HepG2 (cell line): ENCODE data around the gene GNAI2. TPM values are rescaled to one million over a fixed set of nuclear protein-coding genes. Genes with fewer than 3 reads are reported as not detected.

Source experiments
- DMTF1 ChIP-seq: sonication (generic); formaldehyde crosslinking; IDR thresholded peaks from 2 replicates; pipeline ENCODE4 v1.4.0; 2020; ENCODE audit warnings: mild to moderate bottlenecking, missing genetic modification reagents
- DZIP1 ChIP-seq: sonication (generic); formaldehyde crosslinking; IDR thresholded peaks from 2 replicates; pipeline ENCODE4 v1.5.0; 2020; ENCODE audit warnings: mild to moderate bottlenecking, missing genetic modification reagents
- FOXA1 ChIP-seq, 2 experiments: fragments of 450-650 bp in 1 of 2; sonication (generic) in 1 of 2; formaldehyde crosslinking in 1 of 2; IDR thresholded peaks; 2 replicates each; pipeline versions ENCODE4 v1.4.0 to v1.6.1; 2016 to 2020; ENCODE audit warnings: missing genetic modification reagents in 1 of 2
- FOXK1 ChIP-seq: sonication (generic); formaldehyde crosslinking; IDR thresholded peaks from 2 replicates; pipeline ENCODE4 v1.4.0; 2020; ENCODE audit warnings: low read depth, missing genetic modification reagents, borderline replicate concordance
- GPN1 ChIP-seq: sonication (generic); formaldehyde crosslinking; IDR thresholded peaks from 2 replicates; pipeline ENCODE4 v1.5.1; 2020; ENCODE audit warnings: missing genetic modification reagents, borderline replicate concordance
- HNRNPH1 ChIP-seq: fragments of 200-400 bp; formaldehyde crosslinking; optimal IDR thresholded peaks from 2 replicates; pipeline ENCODE3; 2017; ENCODE audit warnings: mild to moderate bottlenecking, low read depth, low read length
- KLF13 ChIP-seq: sonication (generic); formaldehyde crosslinking; IDR thresholded peaks from 2 replicates; pipeline ENCODE4 v1.4.0; 2020; ENCODE audit warnings: mild to moderate bottlenecking, missing genetic modification reagents
- MLLT10 ChIP-seq: sonication (generic); formaldehyde crosslinking; IDR thresholded peaks from 2 replicates; pipeline ENCODE4 v1.4.0; 2020; ENCODE audit warnings: missing genetic modification reagents
- MTF2 ChIP-seq: sonication (generic); formaldehyde crosslinking; IDR thresholded peaks from 2 replicates; pipeline ENCODE4 v1.5.0; 2020; ENCODE audit warnings: missing genetic modification reagents, borderline replicate concordance
- MYPOP ChIP-seq: sonication (generic); formaldehyde crosslinking; IDR thresholded peaks from 2 replicates; pipeline ENCODE4 v1.8.1; 2023; ENCODE audit warnings: mild to moderate bottlenecking, moderate library complexity, missing genetic modification reagents
- NPAS2 ChIP-seq: sonication (generic); formaldehyde crosslinking; IDR thresholded peaks from 2 replicates; pipeline ENCODE4 v1.8.0; 2022; ENCODE audit warnings: mild to moderate bottlenecking, missing genetic modification reagents, borderline replicate concordance
- TEAD2 ChIP-seq: sonication (generic); formaldehyde crosslinking; IDR thresholded peaks from 2 replicates; pipeline ENCODE4 v1.9.0; 2021; ENCODE audit warnings: missing genetic modification reagents
- ZNF230 ChIP-seq: sonication (generic); formaldehyde crosslinking; IDR thresholded peaks from 2 replicates; pipeline ENCODE4 v1.4.0; 2020; ENCODE audit warnings: mild to moderate bottlenecking, missing genetic modification reagents
- ZNF234 ChIP-seq: sonication (generic); formaldehyde crosslinking; conservative IDR thresholded peaks from 2 replicates; pipeline ENCODE4 v1.5.1; 2020; ENCODE audit warnings: mild to moderate bottlenecking, missing genetic modification reagents
- ZNF275 ChIP-seq: sonication (generic); formaldehyde crosslinking; IDR thresholded peaks from 2 replicates; pipeline ENCODE4 v1.8.0; 2022; ENCODE audit warnings: missing genetic modification reagents, mild to moderate bottlenecking, inconsistent platforms, borderline replicate concordance
- ZNF441 ChIP-seq: sonication (generic); formaldehyde crosslinking; IDR thresholded peaks from 2 replicates; pipeline ENCODE4 v1.7.0; 2021; ENCODE audit warnings: missing genetic modification reagents, borderline replicate concordance
- ZNF780A ChIP-seq: sonication (generic); formaldehyde crosslinking; IDR thresholded peaks from 2 replicates; pipeline ENCODE4 v1.8.0; 2022; ENCODE audit warnings: mild to moderate bottlenecking, missing genetic modification reagents, moderate library complexity
- ZNF800 ChIP-seq: sonication (generic); formaldehyde crosslinking; IDR thresholded peaks from 2 replicates; pipeline ENCODE4 v1.4.0; 2020; ENCODE audit warnings: missing genetic modification reagents
- ZNF883 ChIP-seq: sonication (generic); formaldehyde crosslinking; IDR thresholded peaks from 2 replicates; pipeline ENCODE4 v1.5.1; 2020; ENCODE audit warnings: mild to moderate bottlenecking, missing genetic modification reagents; ENCODE audit errors: not compliant biosample characterization
- ZSCAN29 ChIP-seq: sonication (generic); formaldehyde crosslinking; conservative IDR thresholded peaks from 2 replicates; pipeline ENCODE4 v1.4.0; 2020; ENCODE audit warnings: mild to moderate bottlenecking, missing genetic modification reagents
- polyA plus RNA-seq, 8 experiments: library from polyadenylated mRNA; depleted of rRNA in 3 of 8; stranded (reverse) in 7 of 8; unstranded in 1 of 8; fragments of >200 nt; fragmentation: Illumina TruSeq in 4 of 8; extraction: Trizol in 4 of 8; gene quantifications; 2 replicates each; pipeline versions ENCODE4 v1.2.1 to v1.2.3, GENCODE V29; 2011 to 2016; ENCODE audit warnings: low read depth in 4 of 8, missing spikeins in 1 of 8, mixed read lengths in 1 of 8; ENCODE audit not compliant: insufficient read depth in 1 of 8
- total RNA-seq, 5 experiments: library from RNA; depleted of rRNA; stranded (reverse); fragments of >200 nt; fragmentation: Illumina TruSeq; extraction: Trizol; gene quantifications; 2 replicates each; pipeline ENCODE4 v1.2.3, GENCODE V29; 2016; ENCODE audit warnings: low read depth in 1 of 5

GNAI2 gene
- total and polyA plus RNA-seq, 2 of the 13 experiments (the other 11 are each of a cell fraction or from before 2014, with no cell fraction given): 51.1 to 66.2 TPM

DNA sequence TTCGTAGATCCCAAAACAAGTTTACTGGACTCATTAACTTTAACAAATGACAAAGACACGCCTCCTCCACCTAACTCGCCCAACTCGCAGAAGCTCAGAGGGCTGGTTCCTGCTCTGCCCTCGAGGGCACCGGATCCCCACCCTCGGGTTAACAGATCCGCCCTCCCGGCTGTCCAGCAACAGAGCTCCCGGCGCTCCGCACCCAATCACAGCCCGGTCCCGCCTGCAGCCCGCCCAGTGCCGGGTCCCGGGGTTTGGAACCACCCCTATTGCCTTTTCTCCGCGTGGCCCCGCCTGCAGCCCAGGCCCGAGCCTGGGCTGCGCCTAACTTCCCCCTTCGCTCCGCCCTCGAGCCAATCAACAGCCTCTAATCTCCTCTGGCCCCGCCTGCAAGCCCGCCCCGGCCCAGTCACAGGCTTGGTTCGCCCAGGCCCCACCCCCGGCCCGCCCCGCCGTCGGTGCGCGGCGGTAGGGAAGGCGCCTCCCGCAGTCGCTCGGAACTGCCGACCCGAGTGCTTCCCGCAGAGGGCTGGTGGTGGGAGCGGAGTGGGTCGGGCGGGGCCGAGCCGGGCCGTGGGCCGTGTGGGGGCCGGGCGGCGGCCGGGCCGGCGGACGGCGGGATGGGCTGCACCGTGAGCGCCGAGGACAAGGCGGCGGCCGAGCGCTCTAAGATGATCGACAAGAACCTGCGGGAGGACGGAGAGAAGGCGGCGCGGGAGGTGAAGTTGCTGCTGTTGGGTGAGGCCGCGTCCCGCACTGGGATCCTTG, at the start of gene GNAI2 (continued):
- TF ChIP-seq DMTF1 (no peak), MYPOP (CRISPR knock-in tag) (0 out of 2 replicates have a peak, but pooled peaks have one; percentile 54), MLLT10 (CRISPR knock-in tag) (no peak), DZIP1 (CRISPR knock-in tag) (no peak), ZNF441 (CRISPR knock-in tag) (0 out of 2 replicates have a peak, but pooled peaks have one; percentile 28), ZNF883 (no peak), NPAS2 (no peak), ZNF800 (CRISPR knock-in tag) (no peak), FOXA1 (IDR thresholded peaks at IDR 0.05) (no peak), FOXA1 (CRISPR knock-in tag; IDR thresholded peaks at IDR 0.05) (no peak), TEAD2 (no peak), ZSCAN29 (no peak), HNRNPH1 (no peak), ZNF230 (no peak), ZNF234 (no peak), KLF13 (CRISPR knock-in tag) (no peak), GPN1 (CRISPR knock-in tag) (no peak), MTF2 (no peak), FOXK1 (CRISPR knock-in tag) (no peak), ZNF780A (CRISPR knock-in tag) (no peak), ZNF275 (no peak)
